GM13977 (cell line): ENCODE data around the gene LRRC23.
"Not testable (repeated sequence)": the region's sequence is repeated elsewhere in the genome, so short reads cannot be mapped to it uniquely, and the experiment has no call there.

ENCODE experiments used
- DNase-seq: peaks from one replicate; pipeline ENCODE4 v3.0.0; 2012; ENCODE audit warnings: low spot score
- CTCF ChIP-seq: IDR thresholded peaks from 2 replicates; pipeline ENCODE4 v1.5.1; 2012; ENCODE audit warnings: mild to moderate bottlenecking, control low read depth; ENCODE audit not compliant: insufficient read depth; ENCODE audit errors: extremely low read depth, missing control alignments
- in situ Hi-C: fragments of 300-500 bp; cut with MboI; formaldehyde crosslinking; loops from one replicate; pipeline ENCODE4 v1.12.0; 2022; ENCODE audit warnings: low sequenced_read_pairs, low pct_unique_long_range_greater_than_20kb, mixed read lengths, inconsistent platforms; ENCODE audit not compliant: unreplicated experiment

Gene LRRC23

GRCh38 chr12:6896846-6897435 lies 7.7 kb upstream of the LRRC23 start:
- no peak for TF ChIP-seq CTCF
- no peak for DNase-seq
- in situ Hi-C loops, result no loop called here

GRCh38 chr12:6899427-6899826 lies 5.2 kb upstream of the LRRC23 start:
- no peak for TF ChIP-seq CTCF
- no peak for DNase-seq
- in situ Hi-C loops, result no loop called here

GRCh38 chr12:6899837-6900519 lies 4.6 kb upstream of the LRRC23 start:
- DNase-seq, result no peak
- no peak for TF ChIP-seq CTCF
- in situ Hi-C loops, result no loop called here

GRCh38 chr12:6902448-6902847 lies 2.2 kb upstream of the LRRC23 start:
- in situ Hi-C loops, result no loop called here
- no peak for TF ChIP-seq CTCF
- DNase-seq, result no peak

GRCh38 chr12:6903722-6904121 lies 900 bp upstream of the LRRC23 start:
- no peak for TF ChIP-seq CTCF
- no peak for DNase-seq
- in situ Hi-C loops, result no loop called here

- in situ Hi-C loops, result no loop called here
- TF ChIP-seq CTCF, result no peak
- no peak for DNase-seq
Observed at GRCh38 chr12:6905414-6906040, 905 bp downstream of the LRRC23 start.

GRCh38 chr12:6908141-6908540 lies 3.5 kb downstream of the LRRC23 start:
- DNase-seq, in situ Hi-C loops: not testable (repeated sequence)
